Neural progenitor cell (in vitro differentiated cells): Measurements from ENCODE around the gene SMOC2. TPM values are rescaled to one million over a fixed set of nuclear protein-coding genes. Genes with fewer than 3 reads are reported as not detected.

ENCODE experiments used
- DNase-seq: peaks from one replicate; pipeline ENCODE4 v3.0.0-alpha.2; 2016; ENCODE audit warnings: low spot score
- H2AFZ ChIP-seq: fragments of 200-600 bp; sonication (generic); replicated peaks from 2 replicates; pipeline ENCODE4 v1.6.1; 2016; ENCODE audit warnings: antibody characterized with exemption
- H3F3A ChIP-seq: fragments of 200-600 bp; sonication (generic); 2 replicates; pipeline ENCODE4 v1.6.1; 2016; ENCODE audit warnings: antibody characterized with exemption, low read depth
- H3K27ac ChIP-seq: fragments of 200-600 bp; sonication (generic); 2 replicates; pipeline ENCODE4 v1.5.1; 2016; ENCODE audit warnings: mild to moderate bottlenecking
- H3K27me3 ChIP-seq: fragments of 200-600 bp; sonication (generic); 2 replicates; pipeline ENCODE4 v1.6.1; 2016; ENCODE audit warnings: mild to moderate bottlenecking, moderate library complexity
- H3K36me3 ChIP-seq: fragments of 200-600 bp; sonication (generic); 2 replicates; pipeline ENCODE4 v1.5.1; 2016
- H3K4me1 ChIP-seq: fragments of 200-600 bp; sonication (generic); 2 replicates; pipeline ENCODE4 v1.6.1; 2016; ENCODE audit warnings: mixed run types
- H3K4me2 ChIP-seq: fragments of 200-600 bp; sonication (generic); 2 replicates; pipeline ENCODE4 v1.6.1; 2016
- H3K4me3 ChIP-seq: fragments of 200-600 bp; sonication (generic); 2 replicates; pipeline ENCODE4 v1.5.1; 2016
- H3K79me2 ChIP-seq: fragments of 200-600 bp; sonication (generic); 2 replicates; pipeline ENCODE4 v1.6.1; 2016; ENCODE audit warnings: low read depth
- H3K9ac ChIP-seq: fragments of 200-600 bp; sonication (generic); 2 replicates; pipeline ENCODE4 v1.6.1; 2016
- H3K9me3 ChIP-seq: fragments of 200-600 bp; sonication (generic); 2 replicates; pipeline ENCODE4 v1.5.1; 2016; ENCODE audit warnings: low read depth
- H4K20me1 ChIP-seq: fragments of 200-600 bp; sonication (generic); 2 replicates; pipeline ENCODE4 v1.6.1; 2016; ENCODE audit warnings: low read depth
- H3K27ac Mint-ChIP-seq: 3 replicates; pipeline ENCODE4 v1.8.0; 2021; ENCODE audit warnings: mixed read lengths
- H3K27me3 Mint-ChIP-seq: 2 replicates; pipeline ENCODE4 v1.8.0; 2022; ENCODE audit warnings: low read depth, mild to moderate bottlenecking, inconsistent platforms, moderate library complexity, mixed read lengths; ENCODE audit not compliant: insufficient read depth
- H3K36me3 Mint-ChIP-seq: 3 replicates; pipeline ENCODE4 v1.8.0; 2021; ENCODE audit warnings: mixed read lengths
- H3K4me1 Mint-ChIP-seq: 3 replicates; pipeline ENCODE4 v1.8.0; 2021; ENCODE audit warnings: mixed read lengths
- H3K4me3 Mint-ChIP-seq: 3 replicates; pipeline ENCODE4 v1.8.0; 2021; ENCODE audit warnings: mild to moderate bottlenecking, moderate library complexity, mixed read lengths
- H3K9me3 Mint-ChIP-seq: 3 replicates; pipeline ENCODE4 v1.8.0; 2020; ENCODE audit warnings: mixed read lengths
- CTCF ChIP-seq: fragments of 200-600 bp; sonication (generic); IDR thresholded peaks from 2 replicates; pipeline ENCODE4 v1.5.1; 2017; ENCODE audit warnings: antibody characterized with exemption, mild to moderate bottlenecking
- EZH2 ChIP-seq: fragments of 200-600 bp; sonication (generic); IDR thresholded peaks from 2 replicates; pipeline ENCODE4 v1.6.1; 2017; ENCODE audit warnings: antibody characterized with exemption, mild to moderate bottlenecking, moderate library complexity
- EZH2phosphoT487 ChIP-seq: fragments of 200-600 bp; sonication (generic); IDR thresholded peaks from 2 replicates; pipeline ENCODE4 v1.6.1; 2017; ENCODE audit warnings: antibody characterized with exemption
- total RNA-seq: library from RNA; depleted of rRNA; stranded (reverse); fragments of >200 nt; gene quantifications from 2 replicates; pipeline ENCODE4 v1.2.3, GENCODE V29; 2015; ENCODE audit warnings: low replicate concordance

The SMOC2 gene
- total RNA-seq, 1 donor from 2014 or later = 0.75 TPM

GRCh38 chr6:168640768-168641167 lies 199.8 kb downstream of the SMOC2 start:
- Mint-ChIP-seq H3K4me1 (peaks cover 19% of the 10 kb centered on the region), H3K27ac (no peak overlapping the region), H3K36me3 (no peaks in the 10 kb centered on the region), H3K9me3 (no peaks in the 10 kb centered on the region), H3K4me3 (no peak overlapping the region), H3K27me3 (peaks cover 2% of the 10 kb centered on the region)
- Histone ChIP-seq H3K4me2 (no peak overlapping the region), H4K20me1 (no peaks in the 10 kb centered on the region), H3K9ac (no peak overlapping the region), H3K4me3 (no peak overlapping the region), H3K4me1 (peaks cover 9% of the 10 kb centered on the region), H3K9me3 (no peaks in the 10 kb centered on the region), H3K36me3 (no peaks in the 10 kb centered on the region), H3F3A (no peaks in the 10 kb centered on the region), H3K27me3 (no peaks in the 10 kb centered on the region), H3K79me2 (no peaks in the 10 kb centered on the region), H3K27ac (no peak overlapping the region), H2AFZ (no peak overlapping the region)
- TF ChIP-seq CTCF (no peak), EZH2phosphoT487 (no peak), EZH2 (no peak)
- no peak for DNase-seq

GRCh38 chr6:168641446-168641845 lies 200.5 kb downstream of the SMOC2 start:
- H3K79me2 ChIP-seq = no peaks in the 10 kb centered on the region
- H3F3A ChIP-seq = no peaks in the 10 kb centered on the region
- H3K36me3 ChIP-seq = no peaks in the 10 kb centered on the region
- no peaks in the 10 kb centered on the region for H3K9me3 ChIP-seq
- no peak overlapping the region for H3K27ac Mint-ChIP-seq
- no peak overlapping the region for H2AFZ ChIP-seq
- H3K4me3 Mint-ChIP-seq = no peak overlapping the region
- H3K4me1 ChIP-seq = peaks cover 9% of the 10 kb centered on the region
- H3K4me2 ChIP-seq = no peak overlapping the region
- H4K20me1 ChIP-seq = no peaks in the 10 kb centered on the region
- peaks cover 24% of the 10 kb centered on the region for H3K4me1 Mint-ChIP-seq
- no peak for TF ChIP-seq CTCF
- TF ChIP-seq EZH2phosphoT487 = no peak
- no peak for TF ChIP-seq EZH2
- H3K9me3 Mint-ChIP-seq = no peaks in the 10 kb centered on the region
- no peaks in the 10 kb centered on the region for H3K27me3 ChIP-seq
- no peaks in the 10 kb centered on the region for H3K36me3 Mint-ChIP-seq
- no peak overlapping the region for H3K9ac ChIP-seq
- DNase-seq = no peak
- H3K27ac ChIP-seq = no peak overlapping the region
- peaks cover 2% of the 10 kb centered on the region for H3K27me3 Mint-ChIP-seq
- H3K4me3 ChIP-seq = no peak overlapping the region

- TF ChIP-seq EZH2 = no peak
- TF ChIP-seq CTCF = no peak
- no peak for TF ChIP-seq EZH2phosphoT487
- Mint-ChIP-seq H3K36me3 (no peaks in the 10 kb centered on the region), H3K4me1 (peaks cover 17% of the 10 kb centered on the region), H3K27ac (no peak overlapping the region), H3K4me3 (no peak overlapping the region), H3K27me3 (peaks cover 2% of the 10 kb centered on the region), H3K9me3 (no peaks in the 10 kb centered on the region)
- H3K27ac ChIP-seq = no peak overlapping the region
- H3K4me2 ChIP-seq = no peak overlapping the region
- H3K27me3 ChIP-seq = no peaks in the 10 kb centered on the region
- H3K4me1 ChIP-seq = peaks cover 7% of the 10 kb centered on the region
- no peak for DNase-seq
- no peaks in the 10 kb centered on the region for H3F3A ChIP-seq
- no peaks in the 10 kb centered on the region for H3K36me3 ChIP-seq
- H3K9me3 ChIP-seq = no peaks in the 10 kb centered on the region
- no peak overlapping the region for H2AFZ ChIP-seq
- H4K20me1 ChIP-seq = no peaks in the 10 kb centered on the region
- no peaks in the 10 kb centered on the region for H3K79me2 ChIP-seq
- no peak overlapping the region for H3K9ac ChIP-seq
- no peak overlapping the region for H3K4me3 ChIP-seq
Measured at GRCh38 chr6:168643401-168643800, 202.4 kb downstream of the SMOC2 start.

- Histone ChIP-seq H3K27me3 (no peaks in the 10 kb centered on the region), H3K27ac (no peak overlapping the region), H3K4me3 (no peak overlapping the region), H3K4me2 (no peak overlapping the region), H2AFZ (no peak overlapping the region), H3K9me3 (no peaks in the 10 kb centered on the region), H3K4me1 (no peaks in the 10 kb centered on the region), H3F3A (no peaks in the 10 kb centered on the region), H4K20me1 (no peaks in the 10 kb centered on the region), H3K79me2 (no peaks in the 10 kb centered on the region), H3K36me3 (no peaks in the 10 kb centered on the region), H3K9ac (no peak overlapping the region)
- Mint-ChIP-seq H3K27ac (no peak overlapping the region), H3K36me3 (no peaks in the 10 kb centered on the region), H3K9me3 (no peaks in the 10 kb centered on the region), H3K27me3 (peaks cover 2% of the 10 kb centered on the region), H3K4me1 (peaks cover 27% of the 10 kb centered on the region), H3K4me3 (no peak overlapping the region)
- no peak for TF ChIP-seq EZH2
- no peak for TF ChIP-seq CTCF
- TF ChIP-seq EZH2phosphoT487 = no peak
- no peak for DNase-seq
Measured at GRCh38 chr6:168645326-168645725, 204.3 kb downstream of the SMOC2 start.
